Activated B cell treated with CpG ODN at 0.5 μM for 24 hours (primary cell): ENCODE measurements around the gene EGFL7. TPM values are rescaled to one million over a fixed set of nuclear protein-coding genes. Genes with fewer than 3 reads are reported as not detected.

ENCODE experiments used
- ATAC-seq: fragments of 200-7000 bp; cut with Tn5 transposase; one replicate; pipeline ENCODE4 v1.10.0; 2021; ENCODE audit warnings: low read depth, mild to moderate bottlenecking, moderate library complexity
- CTCF ChIA-PET: fragments of 350-600 bp; sonication (Branson Sonifier 250); formaldehyde crosslinking; loops from one replicate; lab custom pipeline; 2021; ENCODE audit warnings: antibody characterized with exemption; lab: Charles Lee
- POLR2A ChIA-PET: fragments of 350-600 bp; sonication (Branson Sonifier 250); formaldehyde crosslinking; loops from one replicate; lab custom pipeline; 2021; ENCODE audit warnings: antibody characterized with exemption; lab: Charles Lee
- DNase-seq: peaks from one replicate; pipeline ENCODE4 v3.0.0; 2022
- H3K27ac Mint-ChIP-seq: one replicate; pipeline ENCODE4 v1.8.0; 2020; ENCODE audit warnings: mixed read lengths
- H3K27me3 Mint-ChIP-seq: one replicate; pipeline ENCODE4 v1.8.0; 2021; ENCODE audit warnings: mixed read lengths
- H3K36me3 Mint-ChIP-seq: one replicate; pipeline ENCODE4 v1.8.0; 2021; ENCODE audit warnings: low read depth, mixed read lengths
- H3K4me1 Mint-ChIP-seq: one replicate; pipeline ENCODE4 v1.8.0; 2021; ENCODE audit warnings: mixed read lengths
- H3K4me3 Mint-ChIP-seq: one replicate; pipeline ENCODE4 v1.8.0; 2020; ENCODE audit warnings: mild to moderate bottlenecking, mixed read lengths
- H3K9me3 Mint-ChIP-seq: one replicate; pipeline ENCODE4 v1.8.0; 2020; ENCODE audit warnings: mixed read lengths
- intact Hi-C: fragments of 100-400 bp; cut with micrococcal nuclease; formaldehyde crosslinking; loops from one replicate; pipeline ENCODE4 v1.15.1; 2024
- total RNA-seq: library from RNA; stranded (reverse); gene quantifications from 2 replicates; pipeline ENCODE4 v1.2.3, GENCODE V29; 2022
- TF ChIP-seq, protein P1 (sequence below): fragments of 200-600 bp; IDR thresholded peaks from one replicate; pipeline ENCODE4 v1.8.0; 2022; ENCODE audit warnings: antibody characterized with exemption, mild to moderate bottlenecking

EGFL7 gene
- total RNA-seq, 1 donor from 2014 or later, result not detected

DNA sequence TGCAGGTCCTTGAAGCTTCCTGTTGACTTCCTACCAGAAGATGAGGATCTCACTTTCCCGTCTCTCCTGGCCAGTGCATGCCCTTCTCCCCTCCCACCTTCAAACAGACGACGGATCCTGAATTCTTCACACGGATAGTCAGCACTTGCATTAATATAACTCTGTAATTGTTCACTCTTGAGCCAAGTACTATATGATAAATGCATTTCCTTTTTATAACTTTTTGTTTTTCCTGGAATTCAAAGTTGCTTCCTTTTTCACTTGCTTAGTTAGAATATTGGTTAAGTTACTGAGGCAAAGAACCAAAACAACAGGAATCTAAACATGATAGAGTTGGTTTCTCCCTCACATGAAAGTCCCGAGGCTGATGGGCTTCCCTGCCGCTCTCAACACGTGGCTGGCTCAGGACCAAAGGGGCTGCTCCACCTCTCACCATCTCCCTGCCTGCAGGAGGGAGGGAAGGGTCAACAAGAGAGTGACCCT lies 20.2 kb upstream of the EGFL7 start:
- no peaks in the 10 kb centered on the region for H3K36me3 Mint-ChIP-seq
- DNase-seq (no peak), ATAC-seq (no peak)
- TF ChIP-seq, protein P1, sequence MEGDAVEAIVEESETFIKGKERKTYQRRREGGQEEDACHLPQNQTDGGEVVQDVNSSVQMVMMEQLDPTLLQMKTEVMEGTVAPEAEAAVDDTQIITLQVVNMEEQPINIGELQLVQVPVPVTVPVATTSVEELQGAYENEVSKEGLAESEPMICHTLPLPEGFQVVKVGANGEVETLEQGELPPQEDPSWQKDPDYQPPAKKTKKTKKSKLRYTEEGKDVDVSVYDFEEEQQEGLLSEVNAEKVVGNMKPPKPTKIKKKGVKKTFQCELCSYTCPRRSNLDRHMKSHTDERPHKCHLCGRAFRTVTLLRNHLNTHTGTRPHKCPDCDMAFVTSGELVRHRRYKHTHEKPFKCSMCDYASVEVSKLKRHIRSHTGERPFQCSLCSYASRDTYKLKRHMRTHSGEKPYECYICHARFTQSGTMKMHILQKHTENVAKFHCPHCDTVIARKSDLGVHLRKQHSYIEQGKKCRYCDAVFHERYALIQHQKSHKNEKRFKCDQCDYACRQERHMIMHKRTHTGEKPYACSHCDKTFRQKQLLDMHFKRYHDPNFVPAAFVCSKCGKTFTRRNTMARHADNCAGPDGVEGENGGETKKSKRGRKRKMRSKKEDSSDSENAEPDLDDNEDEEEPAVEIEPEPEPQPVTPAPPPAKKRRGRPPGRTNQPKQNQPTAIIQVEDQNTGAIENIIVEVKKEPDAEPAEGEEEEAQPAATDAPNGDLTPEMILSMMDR, result no peak
- ChIA-PET CTCF (no interaction called here), POLR2A (no interaction called here)
- intact Hi-C loops, result no loop called here
- peaks cover 24% of the 10 kb centered on the region for H3K4me1 Mint-ChIP-seq
- H3K27me3 Mint-ChIP-seq, result peaks cover 17% of the 10 kb centered on the region
- no peaks in the 10 kb centered on the region for H3K9me3 Mint-ChIP-seq
- no peak overlapping the region for H3K27ac Mint-ChIP-seq
- H3K4me3 Mint-ChIP-seq, result no peak overlapping the region

DNA sequence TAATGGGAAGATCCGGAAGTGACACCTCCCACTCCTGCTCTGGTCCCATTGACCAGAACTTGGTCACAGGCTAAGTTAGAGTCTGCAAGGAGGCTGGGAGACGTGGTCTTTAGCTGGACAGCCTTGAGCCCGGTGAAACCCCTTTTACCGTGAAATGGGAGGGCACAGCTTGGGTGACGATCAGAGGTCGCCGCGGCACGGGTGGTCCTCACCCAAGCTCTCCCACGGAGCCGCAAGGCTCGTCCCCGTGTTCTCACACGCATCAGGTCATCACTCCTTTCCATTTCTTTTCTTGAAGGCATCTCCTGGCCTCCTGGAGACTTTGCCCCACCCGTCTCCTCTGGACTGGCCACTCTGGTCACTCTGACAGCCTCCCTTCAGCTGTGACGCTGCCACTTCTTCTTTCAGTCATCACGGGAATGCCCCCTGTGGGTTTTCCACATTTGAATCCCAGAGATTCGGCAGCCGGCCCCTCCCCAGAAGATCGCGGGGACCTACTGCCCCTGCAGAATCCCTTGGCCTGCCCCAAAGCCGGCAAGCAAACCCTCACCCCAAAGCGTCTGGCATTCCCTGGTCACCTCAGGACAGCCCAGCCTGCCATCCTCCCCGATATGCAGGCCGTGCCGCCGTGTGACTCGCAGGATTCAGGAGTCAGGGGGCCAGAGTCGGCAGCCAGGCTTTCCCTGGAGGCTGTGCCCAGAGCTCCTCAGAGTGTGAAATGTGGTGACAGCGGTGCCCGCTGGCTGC lies 18.9 kb upstream of the EGFL7 start:
- ATAC-seq (peak; percentile 4), DNase-seq (no peak)
- intact Hi-C loops, result loop anchor here (1.0 kb wide), 2 partner anchors 158 to 304 kb away; no protein-coding TSS in a partner anchor
- no peak overlapping the region for H3K27ac Mint-ChIP-seq
- no peaks in the 10 kb centered on the region for H3K36me3 Mint-ChIP-seq
- peaks cover 25% of the 10 kb centered on the region for H3K4me1 Mint-ChIP-seq
- peaks cover 20% of the 10 kb centered on the region for H3K27me3 Mint-ChIP-seq
- TF ChIP-seq, protein P1, result no peak
- no peaks in the 10 kb centered on the region for H3K9me3 Mint-ChIP-seq
- peak overlapping the region; percentile 28 for H3K4me3 Mint-ChIP-seq
- CTCF ChIA-PET, result interaction anchor here (1.1 kb wide), 1 partner anchor 157 kb away, joined by 6 read pairs; no protein-coding TSS in a partner anchor
- POLR2A ChIA-PET, result interaction anchor here (1.0 kb wide), 1 partner anchor 83 kb away, joined by 5 read pairs; no protein-coding TSS in a partner anchor

DNA sequence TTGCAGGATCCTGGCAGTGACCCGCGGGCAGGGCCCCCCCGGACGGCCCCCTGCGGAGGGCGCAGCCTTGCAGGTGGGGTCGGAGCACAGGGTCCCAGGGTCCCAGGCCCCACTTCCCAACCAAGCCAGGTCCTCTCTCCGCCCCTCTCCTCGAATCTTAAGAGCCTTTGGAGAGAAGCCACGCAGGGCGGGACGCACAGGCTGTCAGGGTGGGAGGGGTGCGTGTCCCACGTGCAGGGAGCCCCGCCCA lies 18.4 kb upstream of the EGFL7 start:
- CTCF ChIA-PET, result interaction anchor here (1.1 kb wide), 1 partner anchor 158 kb away, joined by 6 read pairs; no protein-coding TSS in a partner anchor
- POLR2A ChIA-PET, result interaction anchor here (1.0 kb wide), 1 partner anchor 83 kb away, joined by 5 read pairs; no protein-coding TSS in a partner anchor
- DNase-seq (no peak), ATAC-seq (no peak)
- TF ChIP-seq, protein P1, result no peak
- Mint-ChIP-seq H3K36me3 (no peaks in the 10 kb centered on the region), H3K9me3 (no peaks in the 10 kb centered on the region), H3K27ac (no peak overlapping the region), H3K4me1 (peaks cover 25% of the 10 kb centered on the region), H3K4me3 (no peak overlapping the region), H3K27me3 (peaks cover 20% of the 10 kb centered on the region)
- intact Hi-C loops, result loop anchor here (1.0 kb wide), 2 partner anchors 159 to 305 kb away; no protein-coding TSS in a partner anchor

DNA sequence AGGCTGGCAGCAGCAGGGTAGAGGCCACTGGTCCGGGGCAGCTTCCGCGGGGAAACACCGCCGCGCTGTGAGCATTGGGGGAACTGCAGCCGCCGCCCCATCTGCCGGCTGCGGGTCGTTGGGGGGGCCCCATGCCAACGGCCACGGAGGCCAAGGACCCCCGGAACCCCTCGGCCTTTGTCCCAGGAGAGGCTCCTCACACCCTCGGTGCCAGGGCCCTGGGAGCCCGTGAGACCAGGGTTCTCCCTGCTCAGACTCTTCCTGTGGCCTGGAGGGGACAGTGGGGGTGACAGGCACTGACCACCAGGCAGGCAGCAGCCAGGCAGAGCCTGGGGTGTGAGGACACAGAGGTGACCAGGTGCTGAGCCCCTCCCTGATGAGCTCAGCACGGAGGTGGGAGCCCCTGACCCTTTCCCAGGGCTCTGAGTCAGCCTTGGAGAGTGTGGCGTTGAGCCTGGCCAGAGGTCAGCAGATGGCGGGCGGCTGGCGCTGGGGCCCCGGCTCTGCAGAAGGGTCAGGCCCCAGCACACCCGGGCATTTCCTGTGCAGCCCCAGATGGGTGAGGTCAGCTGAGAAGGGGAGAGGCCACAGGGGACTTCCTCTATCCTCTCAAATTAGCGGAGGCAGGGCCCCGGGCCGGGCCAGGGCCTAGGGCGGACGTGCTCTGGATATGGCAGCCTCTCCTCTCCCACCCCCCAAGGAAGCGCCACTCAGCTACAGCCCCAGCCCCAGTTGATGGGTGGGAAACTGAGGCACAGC lies 17.9 kb upstream of the EGFL7 start:
- Mint-ChIP-seq H3K4me3 (no peak overlapping the region), H3K27me3 (peaks cover 20% of the 10 kb centered on the region), H3K36me3 (no peaks in the 10 kb centered on the region), H3K4me1 (peaks cover 25% of the 10 kb centered on the region), H3K27ac (no peak overlapping the region), H3K9me3 (no peaks in the 10 kb centered on the region)
- POLR2A ChIA-PET, result interaction anchor here (1.0 to 1.5 kb wide), 2 partner anchors 82 to 84 kb away, joined by 3 to 5 read pairs; no protein-coding TSS in a partner anchor
- CTCF ChIA-PET, result no interaction called here
- intact Hi-C loops, result loop anchor here (1.0 kb wide), 2 partner anchors 159 to 305 kb away; no protein-coding TSS in a partner anchor
- ATAC-seq (peak; percentile 97), DNase-seq (peak; percentile 70)
- TF ChIP-seq, protein P1, result peak; percentile 24
